Memory B cell (primary cell): Measurements from ENCODE around the gene TFIP11.

Experiments used
- ATAC-seq: fragments of 150-1000 bp; cut with Tn5 transposase; 2 replicates; pipeline ENCODE4 v1.10.0; 2021; ENCODE audit warnings: low read depth, mild to moderate bottlenecking, moderate library complexity
- DNase-seq, 2 donors: peaks; one replicate each; pipeline ENCODE4 v3.0.0; 2022; ENCODE audit warnings: low spot score in 2 of 2
- H3K27ac Mint-ChIP-seq: one replicate; pipeline ENCODE4 v1.8.0; 2022; ENCODE audit warnings: mild to moderate bottlenecking, moderate library complexity, mixed read lengths
- H3K27me3 Mint-ChIP-seq: one replicate; pipeline ENCODE4 v1.8.0; 2022; ENCODE audit warnings: mixed read lengths
- H3K36me3 Mint-ChIP-seq: one replicate; pipeline ENCODE4 v1.8.0; 2022; ENCODE audit warnings: mild to moderate bottlenecking, mixed read lengths
- H3K4me1 Mint-ChIP-seq: one replicate; pipeline ENCODE4 v1.8.0; 2022; ENCODE audit warnings: mixed read lengths
- H3K4me3 Mint-ChIP-seq: one replicate; pipeline ENCODE4 v1.8.0; 2022; ENCODE audit warnings: mild to moderate bottlenecking, moderate library complexity, mixed read lengths
- H3K9me3 Mint-ChIP-seq: one replicate; pipeline ENCODE4 v1.8.0; 2022; ENCODE audit warnings: mixed read lengths

Gene TFIP11

GRCh38 chr22:26448941-26449340 is 63.3 kb downstream of the TFIP11 start:
- Mint-ChIP-seq H3K27ac (no peak overlapping the region), H3K9me3 (no peaks in the 10 kb centered on the region), H3K4me1 (no peaks in the 10 kb centered on the region), H3K27me3 (no peaks in the 10 kb centered on the region), H3K4me3 (no peak overlapping the region), H3K36me3 (peaks cover 20% of the 10 kb centered on the region)
- no peak for ATAC-seq
- no peak for DNase-seq

- Mint-ChIP-seq H3K9me3 (no peaks in the 10 kb centered on the region), H3K27ac (no peak overlapping the region), H3K27me3 (no peaks in the 10 kb centered on the region), H3K36me3 (peaks cover 17% of the 10 kb centered on the region), H3K4me3 (no peak overlapping the region), H3K4me1 (no peaks in the 10 kb centered on the region)
- DNase-seq (no peak), ATAC-seq (no peak)
Measured at GRCh38 chr22:26448334-26448733, 63.9 kb downstream of the TFIP11 start.

GRCh38 chr22:26447584-26448329 is 64.5 kb downstream of the TFIP11 start:
- H3K27me3 Mint-ChIP-seq = no peaks in the 10 kb centered on the region
- H3K36me3 Mint-ChIP-seq = peaks cover 14% of the 10 kb centered on the region
- H3K9me3 Mint-ChIP-seq = no peaks in the 10 kb centered on the region
- no peak for DNase-seq
- peak overlapping the region; percentile 3 for H3K27ac Mint-ChIP-seq
- no peak for ATAC-seq
- no peak overlapping the region for H3K4me3 Mint-ChIP-seq
- H3K4me1 Mint-ChIP-seq = no peaks in the 10 kb centered on the region

GRCh38 chr22:26446808-26447515 is 65.3 kb downstream of the TFIP11 start:
- no peak for ATAC-seq
- Mint-ChIP-seq H3K4me1 (no peaks in the 10 kb centered on the region), H3K36me3 (peaks cover 12% of the 10 kb centered on the region), H3K27me3 (no peaks in the 10 kb centered on the region), H3K4me3 (no peak overlapping the region), H3K9me3 (no peaks in the 10 kb centered on the region), H3K27ac (no peak overlapping the region)
- DNase-seq = no peak

GRCh38 chr22:26445577-26446275 is 66.5 kb downstream of the TFIP11 start:
- H3K4me1 Mint-ChIP-seq = no peaks in the 10 kb centered on the region
- peaks cover 5% of the 10 kb centered on the region for H3K36me3 Mint-ChIP-seq
- H3K27ac Mint-ChIP-seq = no peak overlapping the region
- no peak overlapping the region for H3K4me3 Mint-ChIP-seq
- no peaks in the 10 kb centered on the region for H3K9me3 Mint-ChIP-seq
- H3K27me3 Mint-ChIP-seq = no peaks in the 10 kb centered on the region
- DNase-seq (no peak), ATAC-seq (no peak)

- H3K27ac Mint-ChIP-seq = no peak overlapping the region
- H3K9me3 Mint-ChIP-seq = no peaks in the 10 kb centered on the region
- ATAC-seq (no peak), DNase-seq (no peak)
- no peaks in the 10 kb centered on the region for H3K27me3 Mint-ChIP-seq
- H3K4me1 Mint-ChIP-seq = no peaks in the 10 kb centered on the region
- no peak overlapping the region for H3K4me3 Mint-ChIP-seq
- H3K36me3 Mint-ChIP-seq = peaks cover 5% of the 10 kb centered on the region
Measured at GRCh38 chr22:26444777-26445176, 67.5 kb downstream of the TFIP11 start.

- no peak for ATAC-seq
- Mint-ChIP-seq H3K4me3 (no peak overlapping the region), H3K36me3 (peaks cover 5% of the 10 kb centered on the region), H3K27ac (no peak overlapping the region), H3K4me1 (no peaks in the 10 kb centered on the region), H3K27me3 (no peaks in the 10 kb centered on the region), H3K9me3 (no peaks in the 10 kb centered on the region)
- DNase-seq = no peak
Measured at GRCh38 chr22:26443901-26444690, 68.2 kb downstream of the TFIP11 start.

GRCh38 chr22:26442086-26442756 is 70.1 kb downstream of the TFIP11 start:
- DNase-seq (no peak), ATAC-seq (no peak)
- H3K27me3 Mint-ChIP-seq = no peaks in the 10 kb centered on the region
- peaks cover 5% of the 10 kb centered on the region for H3K4me1 Mint-ChIP-seq
- peaks cover 7% of the 10 kb centered on the region for H3K36me3 Mint-ChIP-seq
- peak overlapping the region; percentile 53 for H3K27ac Mint-ChIP-seq
- no peak overlapping the region for H3K4me3 Mint-ChIP-seq
- no peaks in the 10 kb centered on the region for H3K9me3 Mint-ChIP-seq
